GM23338 (cell line): ENCODE data around the gene MTERF4. TPM values are rescaled to one million over a fixed set of nuclear protein-coding genes. Genes with fewer than 3 reads are reported as not detected.
A peak's percentile ranks its signal among the peaks of the same experiment; 100 is the strongest.

ENCODE experiments used
- ATAC-seq: fragments of 200-7000 bp; cut with Tn5 transposase; 3 replicates; pipeline ENCODE4 v1.9.1; 2020
- DNase-seq: peaks from one replicate; pipeline ENCODE4 v3.0.0-alpha.2; 2015; ENCODE audit warnings: low spot score
- H2AFZ ChIP-seq: fragments of 200-600 bp; sonication (generic); 2 replicates; pipeline ENCODE4 v1.8.0; 2016; ENCODE audit warnings: antibody characterized with exemption, mild to moderate bottlenecking, moderate library complexity
- H3F3A ChIP-seq: fragments of 200-600 bp; sonication (generic); replicated peaks from 2 replicates; pipeline ENCODE4 v1.8.0; 2017; ENCODE audit warnings: antibody characterized with exemption, mixed run types, low read depth
- H3K27ac ChIP-seq: fragments of 200-600 bp; sonication (generic); 2 replicates; pipeline ENCODE4 v1.6.1; 2016; ENCODE audit warnings: low read depth
- H3K27me3 ChIP-seq: fragments of 200-600 bp; sonication (generic); 2 replicates; pipeline ENCODE4 v1.8.0; 2016; ENCODE audit warnings: mild to moderate bottlenecking, mixed run types, moderate library complexity; ENCODE audit not compliant: insufficient read depth
- H3K36me3 ChIP-seq: fragments of 200-600 bp; sonication (generic); 2 replicates; pipeline ENCODE4 v1.8.0; 2016; ENCODE audit warnings: mild to moderate bottlenecking; ENCODE audit not compliant: insufficient read depth
- H3K4me1 ChIP-seq: fragments of 200-600 bp; sonication (generic); 2 replicates; pipeline ENCODE4 v1.8.0; 2016; ENCODE audit warnings: mild to moderate bottlenecking, moderate library complexity; ENCODE audit not compliant: insufficient read depth
- H3K4me2 ChIP-seq: fragments of 200-600 bp; sonication (generic); 2 replicates; pipeline ENCODE4 v1.7.1; 2017; ENCODE audit warnings: mixed run types
- H3K4me3 ChIP-seq: fragments of 200-600 bp; sonication (generic); 2 replicates; pipeline ENCODE4 v1.6.1; 2016; ENCODE audit warnings: mixed run types
- H3K79me2 ChIP-seq: fragments of 200-600 bp; sonication (generic); replicated peaks from 2 replicates; pipeline ENCODE4 v1.8.0; 2017; ENCODE audit warnings: mild to moderate bottlenecking; ENCODE audit not compliant: insufficient read depth
- H3K9me2 ChIP-seq: fragments of 200-600 bp; sonication (generic); 2 replicates; pipeline ENCODE4 v1.8.0; 2017; ENCODE audit not compliant: insufficient read depth
- H4K20me1 ChIP-seq: fragments of 200-600 bp; sonication (generic); replicated peaks from 2 replicates; pipeline ENCODE4 v1.8.0; 2017; ENCODE audit warnings: mild to moderate bottlenecking; ENCODE audit not compliant: insufficient read depth
- H3K27ac Mint-ChIP-seq: 2 replicates; pipeline ENCODE4 v1.8.0; 2020; ENCODE audit warnings: inconsistent platforms, mild to moderate bottlenecking, moderate library complexity, mixed read lengths
- H3K27me3 Mint-ChIP-seq: 3 replicates; pipeline ENCODE4 v1.8.0; 2022; ENCODE audit warnings: low read depth, mild to moderate bottlenecking, moderate library complexity, mixed read lengths, inconsistent platforms; ENCODE audit not compliant: insufficient read depth, poor library complexity
- H3K36me3 Mint-ChIP-seq: 3 replicates; pipeline ENCODE4 v1.8.0; 2021; ENCODE audit warnings: low read depth, mild to moderate bottlenecking, inconsistent platforms, moderate library complexity, mixed read lengths
- H3K4me1 Mint-ChIP-seq: 3 replicates; pipeline ENCODE4 v1.8.0; 2020; ENCODE audit warnings: mild to moderate bottlenecking, inconsistent platforms, mixed read lengths
- H3K4me3 Mint-ChIP-seq: 3 replicates; pipeline ENCODE4 v1.8.0; 2021; ENCODE audit warnings: moderate library complexity, mild to moderate bottlenecking, inconsistent platforms, mixed read lengths
- H3K9me3 Mint-ChIP-seq: 3 replicates; pipeline ENCODE4 v1.8.0; 2020; ENCODE audit warnings: moderate library complexity, mild to moderate bottlenecking, inconsistent platforms, mixed read lengths
- CREB1 ChIP-seq: fragments of 250-450 bp; sonication (Bioruptor Pico); IDR thresholded peaks from 2 replicates; pipeline ENCODE4 v1.5.0; 2020; ENCODE audit warnings: low read depth, mild to moderate bottlenecking, moderate library complexity
- JUNB ChIP-seq: IDR thresholded peaks from one replicate; pipeline ENCODE4 v1.6.1; 2016; ENCODE audit warnings: antibody characterized with exemption; ENCODE audit not compliant: unreplicated experiment
- NANOG ChIP-seq: IDR thresholded peaks from 2 replicates; pipeline ENCODE4 v1.6.1; 2016; ENCODE audit warnings: antibody characterized with exemption, borderline replicate concordance
- POLR2AphosphoS5 ChIP-seq: IDR thresholded peaks from 2 replicates; pipeline ENCODE4 v1.6.1; 2016; ENCODE audit warnings: antibody characterized with exemption, low read depth
- STAT1 ChIP-seq: IDR thresholded peaks from one replicate; pipeline ENCODE4 v1.6.1; 2016; ENCODE audit warnings: antibody characterized with exemption; ENCODE audit not compliant: unreplicated experiment
- ZNF114 ChIP-seq: fragments of 250-450 bp; sonication (Bioruptor Pico); IDR thresholded peaks from 2 replicates; pipeline ENCODE4 v1.5.0; 2020; ENCODE audit warnings: mild to moderate bottlenecking, moderate library complexity
- ZNF331 ChIP-seq: fragments of 250-450 bp; sonication (Bioruptor Pico); IDR thresholded peaks from 2 replicates; pipeline ENCODE4 v1.5.0; 2020; ENCODE audit warnings: low read depth, mild to moderate bottlenecking, moderate library complexity
- polyA plus RNA-seq: library from polyadenylated mRNA; unstranded; fragments of >200 nt; fragmentation: Nextera tagmentation; extraction: Ambion mirVana; gene quantifications from 2 replicates; pipeline ENCODE4 v1.2.1, GENCODE V29; 2016
- total RNA-seq: library from RNA; depleted of rRNA; stranded (reverse); fragments of >200 nt; shearing (Covaris generic); gene quantifications from 2 replicates; pipeline ENCODE4 v1.2.3, GENCODE V29; 2014
- TF ChIP-seq, protein P1 (sequence below): IDR thresholded peaks from one replicate; pipeline ENCODE4 v1.6.1; 2018; ENCODE audit warnings: antibody characterized with exemption; ENCODE audit not compliant: unreplicated experiment
- TF ChIP-seq, protein P2 (sequence below), 2 experiments: fragments of 200-600 bp in 1 of 2; sonication (generic) in 1 of 2; conservative IDR thresholded peaks; 2 replicates each; pipeline versions ENCODE4 v1.5.1 to v1.6.1; 2016 to 2017; ENCODE audit warnings: antibody characterized with exemption in 2 of 2, low read depth in 2 of 2, mild to moderate bottlenecking in 2 of 2, moderate library complexity in 1 of 2
- TF ChIP-seq, protein P3 (sequence below): fragments of 250-450 bp; sonication (Bioruptor Pico); IDR thresholded peaks from 2 replicates; pipeline ENCODE4 v1.5.0; 2020; ENCODE audit warnings: mild to moderate bottlenecking, moderate library complexity

Gene MTERF4
- total and polyA plus RNA-seq, 2 experiments from 2014 or later: 15.3 to 63.6 TPM

DNA sequence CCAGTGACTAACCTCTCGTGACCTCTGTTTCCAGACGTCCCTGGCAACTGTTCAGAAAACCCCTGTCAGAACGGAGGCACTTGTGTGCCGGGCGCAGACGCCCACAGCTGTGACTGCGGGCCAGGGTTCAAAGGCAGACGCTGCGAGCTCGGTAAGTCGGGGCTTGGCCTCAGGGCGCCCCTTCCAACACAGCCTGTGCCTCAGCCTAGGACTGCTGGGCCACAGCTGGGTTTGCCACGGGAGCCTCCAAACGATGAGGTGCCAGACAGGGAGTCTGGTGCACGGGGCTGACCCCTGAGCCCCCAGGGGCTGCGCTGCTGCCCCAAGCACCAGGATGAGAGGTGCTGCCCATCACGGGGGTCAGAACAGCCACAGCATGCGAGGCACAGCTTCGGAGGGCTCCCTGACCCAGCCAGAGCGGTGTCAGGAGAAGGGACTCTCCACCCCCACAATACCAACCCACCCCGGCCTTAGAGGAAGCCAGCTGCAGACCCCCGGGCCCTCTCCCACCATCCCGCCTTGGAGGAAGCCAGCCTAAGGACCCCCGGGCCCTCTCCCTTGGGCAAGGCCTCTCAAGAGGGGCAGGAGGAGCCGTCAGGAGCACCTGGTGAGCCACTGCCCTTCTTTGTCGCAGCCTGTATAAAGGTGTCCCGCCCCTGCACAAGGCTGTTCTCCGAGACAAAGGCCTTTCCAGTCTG lies 20.3 kb downstream of the MTERF4 start (continued):
- TF ChIP-seq, protein P1, sequence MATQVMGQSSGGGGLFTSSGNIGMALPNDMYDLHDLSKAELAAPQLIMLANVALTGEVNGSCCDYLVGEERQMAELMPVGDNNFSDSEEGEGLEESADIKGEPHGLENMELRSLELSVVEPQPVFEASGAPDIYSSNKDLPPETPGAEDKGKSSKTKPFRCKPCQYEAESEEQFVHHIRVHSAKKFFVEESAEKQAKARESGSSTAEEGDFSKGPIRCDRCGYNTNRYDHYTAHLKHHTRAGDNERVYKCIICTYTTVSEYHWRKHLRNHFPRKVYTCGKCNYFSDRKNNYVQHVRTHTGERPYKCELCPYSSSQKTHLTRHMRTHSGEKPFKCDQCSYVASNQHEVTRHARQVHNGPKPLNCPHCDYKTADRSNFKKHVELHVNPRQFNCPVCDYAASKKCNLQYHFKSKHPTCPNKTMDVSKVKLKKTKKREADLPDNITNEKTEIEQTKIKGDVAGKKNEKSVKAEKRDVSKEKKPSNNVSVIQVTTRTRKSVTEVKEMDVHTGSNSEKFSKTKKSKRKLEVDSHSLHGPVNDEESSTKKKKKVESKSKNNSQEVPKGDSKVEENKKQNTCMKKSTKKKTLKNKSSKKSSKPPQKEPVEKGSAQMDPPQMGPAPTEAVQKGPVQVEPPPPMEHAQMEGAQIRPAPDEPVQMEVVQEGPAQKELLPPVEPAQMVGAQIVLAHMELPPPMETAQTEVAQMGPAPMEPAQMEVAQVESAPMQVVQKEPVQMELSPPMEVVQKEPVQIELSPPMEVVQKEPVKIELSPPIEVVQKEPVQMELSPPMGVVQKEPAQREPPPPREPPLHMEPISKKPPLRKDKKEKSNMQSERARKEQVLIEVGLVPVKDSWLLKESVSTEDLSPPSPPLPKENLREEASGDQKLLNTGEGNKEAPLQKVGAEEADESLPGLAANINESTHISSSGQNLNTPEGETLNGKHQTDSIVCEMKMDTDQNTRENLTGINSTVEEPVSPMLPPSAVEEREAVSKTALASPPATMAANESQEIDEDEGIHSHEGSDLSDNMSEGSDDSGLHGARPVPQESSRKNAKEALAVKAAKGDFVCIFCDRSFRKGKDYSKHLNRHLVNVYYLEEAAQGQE: no peak
- TF ChIP-seq NANOG (no peak), STAT1 (no peak), ZNF331 (no peak), CREB1 (CRISPR knock-in tag) (no peak), POLR2AphosphoS5 (no peak; the same call in 1 of the 2 replicates), JUNB (no peak)
- TF ChIP-seq, protein P2, sequence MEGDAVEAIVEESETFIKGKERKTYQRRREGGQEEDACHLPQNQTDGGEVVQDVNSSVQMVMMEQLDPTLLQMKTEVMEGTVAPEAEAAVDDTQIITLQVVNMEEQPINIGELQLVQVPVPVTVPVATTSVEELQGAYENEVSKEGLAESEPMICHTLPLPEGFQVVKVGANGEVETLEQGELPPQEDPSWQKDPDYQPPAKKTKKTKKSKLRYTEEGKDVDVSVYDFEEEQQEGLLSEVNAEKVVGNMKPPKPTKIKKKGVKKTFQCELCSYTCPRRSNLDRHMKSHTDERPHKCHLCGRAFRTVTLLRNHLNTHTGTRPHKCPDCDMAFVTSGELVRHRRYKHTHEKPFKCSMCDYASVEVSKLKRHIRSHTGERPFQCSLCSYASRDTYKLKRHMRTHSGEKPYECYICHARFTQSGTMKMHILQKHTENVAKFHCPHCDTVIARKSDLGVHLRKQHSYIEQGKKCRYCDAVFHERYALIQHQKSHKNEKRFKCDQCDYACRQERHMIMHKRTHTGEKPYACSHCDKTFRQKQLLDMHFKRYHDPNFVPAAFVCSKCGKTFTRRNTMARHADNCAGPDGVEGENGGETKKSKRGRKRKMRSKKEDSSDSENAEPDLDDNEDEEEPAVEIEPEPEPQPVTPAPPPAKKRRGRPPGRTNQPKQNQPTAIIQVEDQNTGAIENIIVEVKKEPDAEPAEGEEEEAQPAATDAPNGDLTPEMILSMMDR (conservative IDR thresholded peaks at IDR 0.05; ENCODE audit: low read depth in 2 of 2): no peak

DNA sequence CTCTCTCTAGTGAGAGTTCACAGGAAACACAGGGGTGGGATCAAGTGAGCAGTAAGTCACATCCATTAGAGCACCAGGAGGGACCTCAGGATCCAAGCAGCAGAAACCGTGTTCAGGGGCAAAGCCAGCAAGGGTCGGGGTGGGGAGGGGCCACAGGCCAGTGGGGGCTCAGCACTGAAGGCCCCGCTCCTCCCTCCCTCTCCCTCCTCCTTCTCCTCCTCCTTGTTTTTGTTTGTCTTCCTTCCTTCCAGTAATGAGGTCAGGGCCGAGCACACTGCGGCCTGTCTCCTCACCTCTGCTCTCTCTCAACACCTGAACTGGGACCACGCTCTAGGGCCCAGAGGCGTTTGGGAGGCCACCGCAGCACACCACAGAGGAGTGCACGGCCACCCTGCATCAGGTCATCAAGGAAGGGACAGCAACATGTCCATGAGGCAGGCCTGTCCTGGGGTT lies 20.9 kb downstream of the MTERF4 start:
- Histone ChIP-seq H3K79me2 (no peaks in the 10 kb centered on the region), H3K27me3 (no peaks in the 10 kb centered on the region), H3K27ac (no peak overlapping the region), H3K4me2 (no peak overlapping the region), H4K20me1 (no peaks in the 10 kb centered on the region; the same call in 1 of the 2 replicates), H2AFZ (no peak overlapping the region), H3K36me3 (no peaks in the 10 kb centered on the region), H3K4me1 (no peaks in the 10 kb centered on the region), H3F3A (no peaks in the 10 kb centered on the region), H3K4me3 (no peak overlapping the region), H3K9me2 (no peaks in the 10 kb centered on the region)
- H3K27ac Mint-ChIP-seq: no peak overlapping the region
- ATAC-seq: peak; percentile 27
- no peaks in the 10 kb centered on the region for H3K9me3 Mint-ChIP-seq
- H3K4me1 Mint-ChIP-seq: no peaks in the 10 kb centered on the region
- H3K36me3 Mint-ChIP-seq: peaks cover 10% of the 10 kb centered on the region
- H3K27me3 Mint-ChIP-seq: peaks cover 2% of the 10 kb centered on the region
- H3K4me3 Mint-ChIP-seq: no peak overlapping the region
- no peak for DNase-seq
- TF ChIP-seq JUNB (no peak), POLR2AphosphoS5 (no peak), ZNF114 (CRISPR knock-in tag) (no peak)
- TF ChIP-seq, protein P2 (conservative IDR thresholded peaks at IDR 0.05; ENCODE audit: low read depth in 2 of 2): no peak
- TF ChIP-seq, protein P3, sequence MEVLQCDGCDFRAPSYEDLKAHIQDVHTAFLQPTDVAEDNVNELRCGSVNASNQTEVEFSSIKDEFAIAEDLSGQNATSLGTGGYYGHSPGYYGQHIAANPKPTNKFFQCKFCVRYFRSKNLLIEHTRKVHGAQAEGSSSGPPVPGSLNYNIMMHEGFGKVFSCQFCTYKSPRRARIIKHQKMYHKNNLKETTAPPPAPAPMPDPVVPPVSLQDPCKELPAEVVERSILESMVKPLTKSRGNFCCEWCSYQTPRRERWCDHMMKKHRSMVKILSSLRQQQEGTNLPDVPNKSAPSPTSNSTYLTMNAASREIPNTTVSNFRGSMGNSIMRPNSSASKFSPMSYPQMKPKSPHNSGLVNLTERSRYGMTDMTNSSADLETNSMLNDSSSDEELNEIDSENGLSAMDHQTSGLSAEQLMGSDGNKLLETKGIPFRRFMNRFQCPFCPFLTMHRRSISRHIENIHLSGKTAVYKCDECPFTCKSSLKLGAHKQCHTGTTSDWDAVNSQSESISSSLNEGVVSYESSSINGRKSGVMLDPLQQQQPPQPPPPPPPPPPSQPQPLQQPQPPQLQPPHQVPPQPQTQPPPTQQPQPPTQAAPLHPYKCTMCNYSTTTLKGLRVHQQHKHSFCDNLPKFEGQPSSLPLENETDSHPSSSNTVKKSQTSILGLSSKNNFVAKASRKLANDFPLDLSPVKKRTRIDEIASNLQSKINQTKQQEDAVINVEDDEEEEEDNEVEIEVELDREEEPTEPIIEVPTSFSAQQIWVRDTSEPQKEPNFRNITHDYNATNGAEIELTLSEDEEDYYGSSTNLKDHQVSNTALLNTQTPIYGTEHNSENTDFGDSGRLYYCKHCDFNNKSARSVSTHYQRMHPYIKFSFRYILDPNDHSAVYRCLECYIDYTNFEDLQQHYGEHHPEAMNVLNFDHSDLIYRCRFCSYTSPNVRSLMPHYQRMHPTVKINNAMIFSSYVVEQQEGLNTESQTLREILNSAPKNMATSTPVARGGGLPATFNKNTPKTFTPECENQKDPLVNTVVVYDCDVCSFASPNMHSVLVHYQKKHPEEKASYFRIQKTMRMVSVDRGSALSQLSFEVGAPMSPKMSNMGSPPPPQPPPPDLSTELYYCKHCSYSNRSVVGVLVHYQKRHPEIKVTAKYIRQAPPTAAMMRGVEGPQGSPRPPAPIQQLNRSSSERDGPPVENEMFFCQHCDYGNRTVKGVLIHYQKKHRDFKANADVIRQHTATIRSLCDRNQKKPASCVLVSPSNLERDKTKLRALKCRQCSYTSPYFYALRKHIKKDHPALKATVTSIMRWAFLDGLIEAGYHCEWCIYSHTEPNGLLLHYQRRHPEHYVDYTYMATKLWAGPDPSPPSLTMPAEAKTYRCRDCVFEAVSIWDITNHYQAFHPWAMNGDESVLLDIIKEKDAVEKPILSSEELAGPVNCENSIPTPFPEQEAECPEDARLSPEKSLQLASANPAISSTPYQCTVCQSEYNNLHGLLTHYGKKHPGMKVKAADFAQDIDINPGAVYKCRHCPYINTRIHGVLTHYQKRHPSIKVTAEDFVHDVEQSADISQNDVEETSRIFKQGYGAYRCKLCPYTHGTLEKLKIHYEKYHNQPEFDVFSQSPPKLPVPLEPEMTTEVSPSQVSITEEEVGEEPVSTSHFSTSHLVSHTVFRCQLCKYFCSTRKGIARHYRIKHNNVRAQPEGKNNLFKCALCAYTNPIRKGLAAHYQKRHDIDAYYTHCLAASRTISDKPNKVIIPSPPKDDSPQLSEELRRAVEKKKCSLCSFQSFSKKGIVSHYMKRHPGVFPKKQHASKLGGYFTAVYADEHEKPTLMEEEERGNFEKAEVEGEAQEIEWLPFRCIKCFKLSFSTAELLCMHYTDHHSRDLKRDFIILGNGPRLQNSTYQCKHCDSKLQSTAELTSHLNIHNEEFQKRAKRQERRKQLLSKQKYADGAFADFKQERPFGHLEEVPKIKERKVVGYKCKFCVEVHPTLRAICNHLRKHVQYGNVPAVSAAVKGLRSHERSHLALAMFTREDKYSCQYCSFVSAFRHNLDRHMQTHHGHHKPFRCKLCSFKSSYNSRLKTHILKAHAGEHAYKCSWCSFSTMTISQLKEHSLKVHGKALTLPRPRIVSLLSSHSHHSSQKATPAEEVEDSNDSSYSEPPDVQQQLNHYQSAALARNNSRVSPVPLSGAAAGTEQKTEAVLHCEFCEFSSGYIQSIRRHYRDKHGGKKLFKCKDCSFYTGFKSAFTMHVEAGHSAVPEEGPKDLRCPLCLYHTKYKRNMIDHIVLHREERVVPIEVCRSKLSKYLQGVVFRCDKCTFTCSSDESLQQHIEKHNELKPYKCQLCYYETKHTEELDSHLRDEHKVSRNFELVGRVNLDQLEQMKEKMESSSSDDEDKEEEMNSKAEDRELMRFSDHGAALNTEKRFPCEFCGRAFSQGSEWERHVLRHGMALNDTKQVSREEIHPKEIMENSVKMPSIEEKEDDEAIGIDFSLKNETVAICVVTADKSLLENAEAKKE: no peak
